ENCODE data around the gene TRAF1. TPM values are rescaled to one million over a fixed set of nuclear protein-coding genes. Genes with fewer than 3 reads are reported as not detected.

TRAF1 gene
- 1.5 TPM in 2 replicates for total RNA-seq

GRCh38 chr9:120926397-120926928, at the start of gene TRAF1:
Gene TRAF1, minus strand, starts transcription at chr9:120926796. Its CDS starts 721 bp downstream, at chr9:120926075.

GRCh38 chr9:120876842-120877240, 49.8 kb downstream of the TRAF1 start, which contains the start of gene PHF19:
Gene PHF19, minus strand, starts transcription at chr9:120877188. Its CDS starts 2,447 bp downstream, at chr9:120874741.

Other genes starting within 250 kb of the TRAF1 start
- 9.1 and 9.8 TPM in 2 replicates for gene MEGF9, start 212.3 kb downstream of the TRAF1 start, total RNA-seq
- gene FBXW2, start 133.4 kb downstream of the TRAF1 start, total RNA-seq, result 36.7 and 38.1 TPM in 2 replicates
- 38.4 and 46.6 TPM in 2 replicates for gene PSMD5, start 83.9 kb downstream of the TRAF1 start, total RNA-seq
- 20.0 and 20.4 TPM in 2 replicates for gene PHF19, start 49.6 kb downstream of the TRAF1 start, total RNA-seq
- 2.4 and 3.7 TPM in 2 replicates for gene C5, start 123.5 kb upstream of the TRAF1 start, total RNA-seq
- 5.3 and 5.8 TPM in 2 replicates for gene CNTRL, start 148.2 kb upstream of the TRAF1 start, total RNA-seq

Data from hair follicle dermal papilla cell (primary cell).